ENCODE results near the gene AGXT.

AGXT gene

GRCh38 chr2:240916571-240917008, 48.0 kb downstream of the AGXT start:
- no peak for DNase-seq

GRCh38 chr2:240917009-240917683, 48.5 kb downstream of the AGXT start:
- DNase-seq = no peak

- no peak for DNase-seq
Measured at GRCh38 chr2:240917684-240918257, 49.1 kb downstream of the AGXT start.

GRCh38 chr2:240918258-240919091, 49.9 kb downstream of the AGXT start:
- no peak for DNase-seq

- no peak for DNase-seq
Measured at GRCh38 chr2:240919161-240919781, 50.6 kb downstream of the AGXT start.

- no peak for DNase-seq
Measured at GRCh38 chr2:240919786-240920782, 51.5 kb downstream of the AGXT start.

GRCh38 chr2:240920783-240921231, 52.2 kb downstream of the AGXT start:
- DNase-seq = no peak

- no peak for DNase-seq
Measured at GRCh38 chr2:240921311-240921994, 52.8 kb downstream of the AGXT start.

- no peak for DNase-seq
Measured at GRCh38 chr2:240921995-240922244, 53.3 kb downstream of the AGXT start.

GRCh38 chr2:240922245-240922981, 53.8 kb downstream of the AGXT start:
- DNase-seq = no peak

GRCh38 chr2:240922982-240923537, 54.4 kb downstream of the AGXT start:
- DNase-seq = no peak

GRCh38 chr2:240925191-240925567, 56.6 kb downstream of the AGXT start:
- no peak for DNase-seq

GRCh38 chr2:240925568-240926515, 57.2 kb downstream of the AGXT start:
- DNase-seq = no peak

- DNase-seq = no peak
Measured at GRCh38 chr2:240926516-240927389, 58.1 kb downstream of the AGXT start.

- DNase-seq = no peak
Measured at GRCh38 chr2:240927390-240927781, 58.8 kb downstream of the AGXT start.

GRCh38 chr2:240928476-240929363, 60.1 kb downstream of the AGXT start:
- no peak for DNase-seq

GRCh38 chr2:240929364-240930095, 60.9 kb downstream of the AGXT start:
- DNase-seq = no peak

Measured in OCI-M1 (cell line).